ENCODE results near the gene RPIA. TPM values are rescaled to one million over a fixed set of nuclear protein-coding genes. Genes with fewer than 3 reads are reported as not detected.
"Not testable (repeated sequence)": the region's sequence is repeated elsewhere in the genome, so short reads cannot be mapped to it uniquely, and the experiment has no call there.

The RPIA gene
- total RNA-seq, 1 experiment from 2014 or later = 7.1 TPM

- not testable (repeated sequence) for DNase-seq (ENCODE audit: low read depth)
Measured at GRCh38 chr2:88773233-88774028, 82.0 kb downstream of the RPIA start.

DNA sequence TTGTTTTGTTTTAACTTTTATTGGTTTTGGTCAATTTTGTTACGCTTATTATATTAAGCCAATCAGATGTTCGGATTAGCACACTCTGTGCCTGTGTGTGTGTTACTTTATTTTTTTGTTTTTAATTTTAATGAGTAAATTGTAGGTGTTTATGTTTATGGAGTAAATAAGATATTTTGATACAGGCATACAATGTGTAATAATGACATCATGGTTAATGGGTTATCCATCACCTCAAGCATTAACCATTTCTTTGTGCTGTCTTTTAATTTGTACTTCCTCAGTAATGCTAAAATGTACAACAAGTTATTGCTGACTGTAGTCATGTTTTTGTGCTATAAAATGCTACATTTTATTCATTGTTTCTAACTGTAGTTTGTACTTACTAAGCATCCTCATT is 97.7 kb downstream of the RPIA start:
- DNase-seq (ENCODE audit: low read depth) = not testable (repeated sequence)

DNA sequence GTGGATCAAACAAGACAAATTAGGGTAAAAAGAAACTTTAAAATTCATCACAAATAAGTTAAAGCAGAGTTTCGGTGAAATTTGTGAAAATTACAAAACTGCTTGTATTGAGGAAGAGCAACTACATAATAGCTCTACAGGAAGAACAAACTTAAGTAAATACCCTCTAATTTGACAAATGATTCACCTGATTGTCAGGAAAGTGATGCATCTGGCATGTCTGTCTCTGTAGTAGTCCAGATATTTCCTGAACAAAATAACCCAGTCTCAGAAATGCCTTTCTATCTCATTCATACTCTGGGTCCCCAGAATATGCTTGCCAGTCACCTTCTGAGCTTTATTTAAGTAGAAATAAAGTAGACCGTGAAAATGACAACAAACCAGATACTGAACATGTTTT is 104.5 kb downstream of the RPIA start:
- DNase-seq (ENCODE audit: low read depth) = not testable (repeated sequence)

GRCh38 chr2:88796523-88796922 is 105.0 kb downstream of the RPIA start:
- DNase-seq (ENCODE audit: low read depth) = not testable (repeated sequence)

DNA sequence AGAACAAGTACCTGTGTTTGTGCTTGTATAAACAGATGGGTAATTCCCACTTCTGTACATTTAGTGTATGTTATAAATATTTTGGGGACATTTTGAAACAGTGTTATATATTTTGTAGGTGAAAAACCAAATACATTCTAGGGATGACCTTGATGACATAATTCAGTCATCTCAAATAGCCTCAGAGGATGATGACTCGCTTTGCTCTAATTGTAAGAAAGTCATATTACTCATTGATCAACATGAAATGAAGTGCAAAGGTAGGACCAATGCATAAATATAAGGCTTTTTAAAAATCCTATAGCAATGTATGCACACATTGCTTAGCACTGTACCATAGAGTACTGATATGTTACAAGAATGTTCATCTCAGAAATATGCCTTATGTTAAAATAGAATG is 105.7 kb downstream of the RPIA start:
- DNase-seq (ENCODE audit: low read depth) = not testable (repeated sequence)

Other genes with a start within 250 kb of the RPIA start
- gene FOXI3, start 239.0 kb upstream of the RPIA start, total RNA-seq (2014; rRNA removed; shearing (Covaris generic)) = not detected in 2 replicates
- gene EIF2AK3, start 64.2 kb upstream of the RPIA start, total RNA-seq (2014; rRNA removed; shearing (Covaris generic)) = 17.8 and 24.3 TPM in 2 replicates

Measured in M059J (cell line).